NCI-H774 (cell line): ENCODE results near the gene PLPP7.
A peak's percentile ranks its signal among the peaks of the same experiment; 100 is the strongest.

ENCODE experiments used
- DNase-seq: peaks from one replicate; lab custom pipeline; 2025; lab: John Stamatoyannopoulos, UW

PLPP7 gene

GRCh38 chr9:131303381-131304321, 14.1 kb downstream of the PLPP7 start:
- DNase-seq, result no peak

GRCh38 chr9:131304676-131305355, 15.3 kb downstream of the PLPP7 start:
- no peak for DNase-seq

DNA sequence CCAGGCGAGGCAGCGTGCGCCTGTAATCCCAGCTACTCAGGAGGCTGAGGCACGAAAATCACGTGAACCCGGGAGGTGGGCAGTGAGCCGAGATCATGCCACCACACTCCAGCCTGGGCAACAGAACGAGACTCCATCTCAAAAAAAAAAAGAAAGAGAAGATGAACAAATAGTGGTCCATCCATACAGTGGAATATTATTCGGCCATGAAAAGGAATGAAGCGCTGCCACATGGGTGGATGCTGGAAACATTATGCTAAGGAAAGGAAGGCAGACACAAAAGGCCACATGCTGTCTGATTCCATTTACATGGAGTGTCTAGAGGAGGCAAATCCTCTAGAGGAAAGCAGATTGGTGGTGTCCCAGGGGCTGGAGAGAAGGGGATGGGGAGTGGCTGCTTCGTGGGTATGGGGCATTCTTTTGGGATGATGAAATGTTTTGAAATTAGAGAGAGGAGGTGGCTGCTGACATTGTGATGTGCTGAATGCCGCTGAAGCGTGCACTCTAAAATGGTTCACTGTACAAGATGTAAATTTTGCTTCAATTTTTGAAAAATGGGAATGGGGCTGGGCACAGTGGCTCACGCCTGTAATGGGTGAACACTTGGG, 17.0 kb downstream of the PLPP7 start:
- no peak for DNase-seq

DNA sequence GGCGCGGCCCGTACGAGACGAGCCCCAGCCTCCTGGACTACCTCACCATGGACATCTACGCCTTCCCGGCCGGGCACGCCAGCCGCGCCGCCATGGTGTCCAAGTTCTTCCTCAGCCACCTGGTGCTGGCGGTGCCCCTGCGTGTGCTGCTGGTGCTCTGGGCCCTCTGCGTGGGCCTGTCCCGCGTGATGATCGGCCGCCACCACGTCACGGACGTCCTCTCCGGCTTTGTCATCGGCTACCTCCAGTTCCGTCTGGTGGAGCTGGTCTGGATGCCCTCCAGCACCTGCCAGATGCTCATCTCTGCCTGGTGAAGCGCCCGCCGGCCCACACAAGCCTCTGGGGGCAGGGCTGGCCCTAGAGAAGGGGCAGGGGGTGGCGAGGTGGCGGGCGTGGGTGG, 18.5 kb downstream of the PLPP7 start:
- DNase-seq, result no peak

GRCh38 chr9:131308452-131308851, 18.9 kb downstream of the PLPP7 start:
- no peak for DNase-seq

GRCh38 chr9:131308906-131309529, 19.5 kb downstream of the PLPP7 start:
- no peak for DNase-seq

DNA sequence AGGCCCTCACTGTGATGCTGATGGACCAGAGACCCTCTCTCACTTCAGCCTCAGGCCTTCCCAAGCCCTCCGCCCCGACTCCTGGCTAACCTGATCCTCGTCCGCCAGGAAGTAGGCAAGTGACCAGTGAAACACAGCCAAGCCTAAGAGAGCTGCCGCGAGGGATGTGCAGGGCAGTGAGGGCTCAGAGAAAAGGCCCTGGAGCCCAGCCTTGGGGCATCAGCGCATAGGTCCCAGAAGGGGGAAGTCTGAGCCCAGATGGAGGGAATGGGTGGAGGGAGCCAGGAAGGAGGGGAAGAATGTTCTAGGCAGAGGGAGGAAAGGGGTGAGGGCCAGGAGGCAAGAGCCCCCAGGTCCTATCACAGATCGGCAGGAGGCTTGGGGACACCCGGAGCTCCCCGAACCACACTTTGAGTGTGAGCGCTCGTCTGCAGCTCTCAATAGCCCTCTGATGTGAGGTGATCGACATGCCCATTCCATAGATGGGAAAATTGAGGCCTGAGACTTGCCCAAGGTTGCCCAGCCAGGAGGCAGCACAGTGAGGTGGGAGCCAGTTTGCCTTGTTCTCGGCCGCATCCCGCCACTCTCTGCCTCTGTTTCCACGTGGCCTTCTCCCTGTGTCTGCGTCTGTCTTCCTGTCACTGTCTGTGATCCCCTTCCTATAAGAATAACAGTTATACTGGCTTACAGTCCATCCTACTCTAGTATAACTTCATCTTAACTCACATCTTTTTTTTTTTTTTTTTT, 20.2 kb downstream of the PLPP7 start:
- DNase-seq, result no peak

GRCh38 chr9:131310833-131311554, 21.5 kb downstream of the PLPP7 start:
- peak; percentile 25 for DNase-seq

- no peak for DNase-seq
These were observed 22.7 kb downstream of the PLPP7 start for GRCh38 chr9:131312246-131312645.

DNA sequence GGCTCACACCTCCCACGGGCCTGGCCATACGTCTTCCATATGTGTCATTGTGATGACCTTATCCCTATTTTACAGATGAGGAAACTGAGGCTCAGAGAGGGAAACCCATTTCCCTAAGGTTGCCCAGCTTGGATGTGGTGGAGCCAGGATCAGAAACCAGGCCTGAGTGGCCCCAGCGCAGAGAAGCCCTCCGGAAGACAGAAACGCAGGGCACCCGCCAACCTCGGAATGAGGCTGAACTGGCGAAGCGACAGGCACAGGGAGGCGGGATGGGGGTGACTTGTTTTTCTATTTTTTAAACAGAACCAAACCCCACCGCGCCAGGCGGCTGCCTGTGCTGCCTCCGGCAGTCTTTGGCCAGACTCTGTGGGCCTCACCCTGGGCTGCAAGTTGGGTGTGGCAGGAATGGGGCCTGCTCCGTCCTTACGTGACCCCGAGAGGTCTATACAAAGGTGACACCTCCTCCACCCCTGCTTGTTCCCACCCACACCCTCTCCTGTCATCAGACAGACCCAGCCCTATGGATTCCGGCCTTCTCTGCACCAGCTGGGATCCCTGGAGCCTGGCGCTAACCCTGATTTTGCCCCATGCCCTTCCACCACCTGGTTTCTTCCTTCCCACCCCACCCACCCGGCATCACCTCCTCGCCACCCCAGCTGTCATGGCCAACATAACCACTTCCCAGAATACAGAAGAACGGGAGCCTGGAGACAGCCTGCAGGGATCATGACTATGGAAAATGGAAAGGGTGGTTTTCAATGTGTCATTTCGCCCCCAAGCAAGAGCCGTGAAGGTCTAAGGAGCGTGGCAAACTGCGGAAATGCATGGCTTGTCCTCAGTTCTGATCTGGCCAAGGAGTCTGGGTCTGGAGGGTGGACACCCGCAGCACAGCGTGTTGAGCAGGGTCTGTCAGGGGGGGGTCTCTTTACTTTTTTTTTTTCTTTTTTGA, 23.6 kb downstream of the PLPP7 start:
- no peak for DNase-seq

DNA sequence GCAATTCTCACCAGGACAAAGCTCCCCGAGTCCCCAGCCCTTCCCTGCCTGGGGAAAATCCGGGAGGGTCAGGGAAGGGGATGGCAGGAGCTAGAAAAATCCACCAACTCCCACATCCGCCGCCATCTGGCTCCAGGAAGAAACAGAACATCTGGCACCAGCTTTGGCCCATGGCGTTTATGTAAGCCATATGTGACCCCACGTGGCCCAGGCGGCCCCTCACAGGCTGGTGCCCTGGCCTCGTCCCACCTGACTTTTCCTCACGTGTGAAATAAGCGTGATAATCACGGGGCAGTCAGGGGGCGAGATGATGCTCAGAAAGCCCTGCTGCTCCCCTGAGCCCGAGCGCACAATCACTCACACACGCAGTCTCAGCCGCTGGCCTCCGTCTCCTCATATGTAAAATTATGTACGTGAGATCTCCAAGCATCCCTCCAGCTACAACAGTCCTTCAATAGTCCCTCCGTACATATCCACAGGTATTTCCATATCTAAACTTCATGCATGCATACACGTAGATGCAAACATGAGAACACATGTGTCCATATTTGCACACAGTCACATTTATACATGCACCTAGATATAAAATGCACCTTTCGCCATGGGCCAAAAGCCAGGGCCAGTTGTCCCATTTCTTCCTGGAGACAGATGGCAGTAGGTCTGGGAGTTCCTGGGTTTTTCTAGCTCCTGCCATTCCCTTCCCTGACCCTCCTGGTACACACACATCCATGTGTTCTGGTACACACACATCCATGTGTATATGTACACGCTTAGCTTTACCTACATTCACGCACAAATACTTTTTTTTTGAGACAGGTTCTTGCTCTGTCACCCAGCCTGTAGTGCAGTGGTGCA, 28.9 kb downstream of the PLPP7 start:
- no peak for DNase-seq

DNA sequence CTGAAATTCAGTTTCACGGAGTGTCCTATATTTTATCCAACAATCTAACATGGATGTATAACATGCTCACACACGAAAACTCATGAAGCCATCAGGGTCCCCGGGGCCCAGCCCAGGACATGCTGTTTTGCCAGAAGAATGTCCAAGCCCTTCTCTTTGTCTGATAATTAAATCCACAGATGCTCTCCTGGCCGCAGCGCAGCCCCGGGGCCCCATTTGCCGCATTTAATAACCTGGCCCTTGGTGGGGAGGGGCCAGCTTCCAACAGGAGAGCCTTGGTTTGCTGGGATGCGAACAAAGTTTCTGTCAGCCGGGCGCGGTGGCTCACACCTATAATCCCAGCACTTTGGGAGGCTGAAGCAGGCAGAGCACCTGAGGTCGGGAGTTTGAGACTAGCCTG, 30.0 kb downstream of the PLPP7 start:
- DNase-seq, result no peak

DNA sequence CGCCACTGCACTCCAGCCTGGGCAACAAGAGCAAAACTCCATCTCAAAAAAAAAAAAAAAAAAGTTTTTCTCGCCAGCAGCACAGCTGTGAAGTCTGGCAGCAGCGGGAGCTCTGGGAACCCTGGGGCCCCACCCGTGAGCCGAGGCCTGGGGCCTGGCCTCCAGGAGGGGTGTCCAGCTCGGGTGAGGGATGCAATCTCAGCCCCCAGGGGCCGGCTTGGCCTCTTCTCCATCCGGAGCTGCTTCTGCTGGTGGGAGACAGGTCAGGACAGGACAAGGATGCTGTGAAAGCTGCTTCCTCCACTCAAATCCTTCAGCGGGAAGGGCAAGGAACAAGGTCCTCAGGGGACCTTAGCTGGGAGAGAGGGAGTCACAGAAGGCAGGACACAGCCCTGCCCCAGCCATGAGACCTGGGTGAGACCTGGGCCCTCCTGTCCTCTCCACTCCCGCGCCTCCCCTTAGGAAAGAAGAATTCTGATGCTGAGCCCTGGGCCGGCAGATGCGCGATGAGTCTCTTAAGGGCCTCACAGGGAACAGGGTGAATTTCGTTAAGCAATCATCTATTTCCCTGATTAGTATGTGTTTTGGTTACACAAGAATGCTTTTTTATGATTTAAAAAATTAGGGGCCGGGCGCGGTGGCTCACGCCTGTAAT, 30.6 kb downstream of the PLPP7 start:
- DNase-seq, result no peak

DNA sequence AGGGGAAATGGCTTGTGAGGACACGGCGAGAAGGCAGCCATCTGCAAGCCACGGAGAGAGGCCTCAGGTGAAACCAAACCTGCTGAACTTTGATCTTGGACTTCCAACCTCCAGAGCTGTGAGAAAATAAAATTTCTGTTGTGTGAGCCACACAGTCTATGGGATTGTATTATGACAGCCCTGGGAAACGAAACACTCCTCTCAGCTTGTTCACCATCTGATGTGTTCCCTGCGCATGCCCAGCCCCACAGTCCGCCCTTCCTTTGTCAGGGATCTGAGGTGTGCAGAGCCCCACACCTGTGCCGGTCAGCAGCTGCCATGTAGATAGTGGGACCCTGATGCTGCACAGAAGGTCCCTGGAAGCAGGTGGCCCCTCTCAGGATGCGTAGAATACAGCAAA, 34.1 kb downstream of the PLPP7 start:
- no peak for DNase-seq

DNA sequence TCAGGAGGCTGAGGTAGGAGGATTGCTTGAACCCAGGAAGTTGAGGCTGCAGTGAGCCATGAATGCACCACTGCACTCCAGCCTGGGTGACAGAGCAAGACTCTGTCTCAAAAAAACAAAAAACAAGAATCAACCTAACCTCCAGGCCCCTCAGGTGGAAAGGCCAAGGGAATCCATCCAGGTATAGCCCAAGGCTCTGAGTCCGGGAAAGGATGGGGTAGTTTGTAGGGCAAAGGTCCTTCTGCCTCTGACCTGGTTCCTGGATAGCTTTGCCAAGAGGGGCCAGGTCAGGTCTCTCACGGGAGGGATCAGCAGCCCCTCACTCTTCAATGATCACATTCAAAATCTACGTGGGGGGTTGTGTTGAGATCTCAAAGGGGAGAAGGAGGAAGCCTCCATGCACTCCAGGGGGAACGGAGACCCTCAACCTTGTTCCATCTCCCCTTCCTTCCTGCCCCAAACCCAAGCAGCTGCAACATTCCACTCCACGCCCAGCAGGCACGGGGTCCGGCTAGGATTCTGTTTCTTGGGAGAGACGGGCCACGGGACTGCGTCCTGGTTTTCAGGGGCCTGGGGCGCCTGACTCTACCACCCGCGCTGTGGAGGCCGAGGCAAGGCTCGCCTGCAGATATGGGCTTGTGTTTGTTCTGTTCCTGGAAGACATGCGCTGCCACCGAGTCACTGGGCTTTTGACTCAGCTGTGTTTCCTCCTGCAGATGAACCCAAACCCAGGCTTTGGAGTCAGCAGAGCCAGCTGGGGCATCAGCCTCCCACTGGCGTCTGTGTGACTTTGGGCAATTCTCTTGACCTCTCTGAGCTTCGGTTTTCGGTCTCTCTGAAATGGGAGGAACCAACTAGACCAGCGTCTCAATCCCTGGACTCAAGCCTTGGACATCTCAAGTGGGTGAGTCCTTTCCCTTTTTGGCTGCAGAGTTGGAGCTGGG, 35.5 kb downstream of the PLPP7 start:
- DNase-seq, result no peak

DNA sequence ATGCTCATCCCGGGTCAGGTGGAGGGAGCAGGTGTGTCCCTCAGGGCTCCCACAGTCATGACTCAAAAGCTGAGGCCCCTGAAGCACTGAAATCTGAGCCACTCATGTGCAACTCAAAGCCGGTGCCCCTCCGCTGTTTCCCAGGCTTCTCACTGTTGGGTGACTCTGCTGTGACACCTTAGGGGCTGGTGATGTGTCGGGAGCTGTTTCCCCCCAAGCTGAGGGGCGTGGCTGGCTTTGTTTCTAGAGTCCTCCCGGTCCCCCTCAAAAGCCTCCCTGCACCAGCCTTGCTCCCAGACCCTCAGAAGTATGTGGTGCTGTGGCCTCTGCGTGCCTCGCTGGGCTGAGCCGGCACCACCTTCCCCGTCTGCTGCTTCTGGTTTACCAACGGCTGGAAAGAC, 39.7 kb downstream of the PLPP7 start:
- no peak for DNase-seq
